GM12875 (cell line): Measurements from ENCODE around the gene ANKRD24.
"Not testable (repeated sequence)": the region's sequence is repeated elsewhere in the genome, so short reads cannot be mapped to it uniquely, and the experiment has no call there.

Source experiments
- H3K4me3 ChIP-seq: one replicate; pipeline ENCODE4 v1.5.1; 2011; ENCODE audit warnings: low read depth, low read length, control low read depth
- TF ChIP-seq, protein P1 (sequence below): IDR thresholded peaks from 2 replicates; pipeline ENCODE4 v1.5.1; 2011; ENCODE audit warnings: low read depth, mild to moderate bottlenecking, control low read depth, inconsistent platforms, low read length, moderate library complexity, borderline replicate concordance; ENCODE audit not compliant: insufficient read depth

Gene ANKRD24

DNA sequence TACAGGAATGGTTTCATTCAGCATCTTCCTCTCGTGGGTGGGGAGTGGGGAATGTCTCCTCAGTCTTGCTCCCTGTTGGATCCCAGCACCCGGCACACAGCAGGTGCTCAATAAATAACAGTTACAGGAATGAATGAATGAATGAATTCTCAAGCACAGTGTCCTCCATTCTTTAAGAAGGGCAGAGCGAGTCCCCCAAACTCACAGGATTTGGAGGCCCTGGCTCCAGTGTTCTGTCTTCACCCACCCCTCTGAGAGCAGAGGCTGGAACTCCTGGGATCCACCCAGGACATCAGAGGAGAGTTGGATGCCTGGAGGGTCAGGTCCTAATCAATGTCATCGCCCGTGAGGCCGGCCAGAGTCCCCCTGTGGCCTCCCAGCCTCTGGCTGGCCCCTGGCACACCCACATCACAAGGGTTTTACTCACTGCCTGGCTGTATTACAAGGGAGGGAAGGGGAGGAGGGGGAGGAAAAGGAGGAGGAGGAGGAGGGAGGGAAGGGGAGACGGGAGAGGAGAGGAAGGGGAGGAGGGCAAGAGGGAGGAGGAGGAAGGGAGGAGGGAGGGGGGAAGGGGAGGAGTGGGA, 37.7 kb upstream of the ANKRD24 start:
- TF ChIP-seq, protein P1, sequence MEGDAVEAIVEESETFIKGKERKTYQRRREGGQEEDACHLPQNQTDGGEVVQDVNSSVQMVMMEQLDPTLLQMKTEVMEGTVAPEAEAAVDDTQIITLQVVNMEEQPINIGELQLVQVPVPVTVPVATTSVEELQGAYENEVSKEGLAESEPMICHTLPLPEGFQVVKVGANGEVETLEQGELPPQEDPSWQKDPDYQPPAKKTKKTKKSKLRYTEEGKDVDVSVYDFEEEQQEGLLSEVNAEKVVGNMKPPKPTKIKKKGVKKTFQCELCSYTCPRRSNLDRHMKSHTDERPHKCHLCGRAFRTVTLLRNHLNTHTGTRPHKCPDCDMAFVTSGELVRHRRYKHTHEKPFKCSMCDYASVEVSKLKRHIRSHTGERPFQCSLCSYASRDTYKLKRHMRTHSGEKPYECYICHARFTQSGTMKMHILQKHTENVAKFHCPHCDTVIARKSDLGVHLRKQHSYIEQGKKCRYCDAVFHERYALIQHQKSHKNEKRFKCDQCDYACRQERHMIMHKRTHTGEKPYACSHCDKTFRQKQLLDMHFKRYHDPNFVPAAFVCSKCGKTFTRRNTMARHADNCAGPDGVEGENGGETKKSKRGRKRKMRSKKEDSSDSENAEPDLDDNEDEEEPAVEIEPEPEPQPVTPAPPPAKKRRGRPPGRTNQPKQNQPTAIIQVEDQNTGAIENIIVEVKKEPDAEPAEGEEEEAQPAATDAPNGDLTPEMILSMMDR: no peak
- no peak overlapping the region for H3K4me3 ChIP-seq

DNA sequence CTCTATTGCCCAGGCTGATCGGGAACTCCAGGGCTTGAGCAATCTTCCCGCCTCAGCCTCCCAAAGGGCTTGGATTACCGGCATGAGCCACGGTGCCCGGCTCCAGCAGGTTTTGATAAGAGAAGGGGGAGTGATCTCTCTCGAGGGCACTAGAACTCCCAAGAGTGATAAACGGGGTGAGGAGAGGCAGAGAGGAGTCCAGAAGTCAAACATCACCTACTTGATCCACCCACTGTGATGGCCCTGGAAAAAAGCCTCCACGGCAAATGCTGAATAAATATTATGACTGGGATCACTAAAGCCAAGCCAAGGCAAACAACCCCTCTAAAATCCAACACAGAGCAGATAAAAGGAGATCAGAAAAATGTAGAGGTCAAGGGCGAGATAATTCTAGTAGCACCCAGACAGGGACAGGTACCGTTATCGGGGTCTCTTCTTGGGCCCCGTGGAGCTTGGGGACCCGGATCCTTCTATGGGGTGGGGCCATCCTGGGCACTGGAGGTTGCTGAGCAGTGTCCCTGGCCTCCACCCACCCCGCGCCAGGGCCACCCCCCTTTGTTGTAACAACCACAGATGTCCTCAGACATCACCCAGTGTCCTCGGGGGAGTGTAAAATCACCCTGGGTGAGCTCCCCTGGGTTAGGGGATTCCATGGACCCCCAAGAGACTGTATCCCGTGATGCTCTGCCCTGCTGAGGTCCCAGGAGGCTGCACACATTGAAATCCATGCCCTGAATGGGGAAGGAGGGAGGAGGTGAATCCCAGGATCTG, 32.8 kb upstream of the ANKRD24 start:
- TF ChIP-seq, protein P1: no peak
- no peak overlapping the region for H3K4me3 ChIP-seq

DNA sequence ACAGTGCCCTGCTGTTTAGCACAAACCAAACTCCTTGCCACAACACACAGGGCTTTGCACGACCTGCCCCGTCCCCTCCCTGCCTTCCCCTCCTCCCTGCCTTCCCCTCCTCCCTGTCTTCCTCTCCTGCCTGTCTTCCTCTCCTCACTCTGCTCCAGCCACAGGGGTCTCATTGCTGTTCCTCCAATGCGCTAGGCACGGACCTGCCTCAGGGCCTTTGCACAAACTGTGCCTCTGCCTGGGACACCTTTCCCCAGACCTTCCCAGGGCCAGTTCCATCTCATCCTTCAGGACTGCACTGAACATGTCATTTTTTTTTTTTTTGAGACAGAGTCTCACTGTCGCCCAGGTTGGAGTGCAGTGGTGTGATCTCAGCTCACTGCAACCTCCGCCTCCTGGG, 30.9 kb upstream of the ANKRD24 start:
- TF ChIP-seq, protein P1: no peak
- no peak overlapping the region for H3K4me3 ChIP-seq

DNA sequence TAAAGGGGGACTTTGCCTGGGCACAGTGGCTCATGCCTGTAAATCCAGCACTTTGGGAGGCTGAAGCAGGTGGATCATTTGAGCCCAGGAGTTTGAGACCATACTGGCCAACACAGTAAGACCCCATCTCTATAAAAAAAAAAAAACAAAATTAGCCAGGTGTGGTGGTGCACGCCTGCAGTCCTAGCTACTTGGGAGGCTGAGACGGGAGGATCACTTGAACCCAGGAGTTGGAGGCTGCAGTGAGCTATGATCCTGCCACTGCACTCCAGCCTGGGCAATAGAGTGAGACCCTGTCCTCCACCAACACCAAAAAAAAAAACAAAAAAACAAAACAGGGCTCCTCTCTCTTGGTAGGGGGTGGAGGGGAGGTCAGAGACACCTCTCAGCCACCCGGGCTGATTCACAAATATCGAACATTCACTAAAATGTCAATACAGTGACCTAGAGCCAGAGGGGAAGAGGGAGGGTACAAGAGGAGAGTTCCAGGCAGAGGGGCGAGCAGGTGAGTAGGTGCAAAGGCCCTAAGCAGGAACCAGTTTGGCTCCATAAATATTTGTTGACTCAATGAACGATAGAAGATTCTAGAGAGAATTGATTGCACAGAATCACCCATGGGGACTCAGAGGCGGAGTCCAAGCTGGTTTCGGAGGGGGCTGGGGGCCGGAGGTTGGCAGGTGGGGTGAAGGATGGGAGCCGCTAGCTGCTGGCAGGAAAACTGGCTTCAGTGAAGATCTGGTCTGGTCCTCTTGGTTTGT, 30.1 kb upstream of the ANKRD24 start:
- TF ChIP-seq, protein P1: no peak
- H3K4me3 ChIP-seq: no peak overlapping the region

DNA sequence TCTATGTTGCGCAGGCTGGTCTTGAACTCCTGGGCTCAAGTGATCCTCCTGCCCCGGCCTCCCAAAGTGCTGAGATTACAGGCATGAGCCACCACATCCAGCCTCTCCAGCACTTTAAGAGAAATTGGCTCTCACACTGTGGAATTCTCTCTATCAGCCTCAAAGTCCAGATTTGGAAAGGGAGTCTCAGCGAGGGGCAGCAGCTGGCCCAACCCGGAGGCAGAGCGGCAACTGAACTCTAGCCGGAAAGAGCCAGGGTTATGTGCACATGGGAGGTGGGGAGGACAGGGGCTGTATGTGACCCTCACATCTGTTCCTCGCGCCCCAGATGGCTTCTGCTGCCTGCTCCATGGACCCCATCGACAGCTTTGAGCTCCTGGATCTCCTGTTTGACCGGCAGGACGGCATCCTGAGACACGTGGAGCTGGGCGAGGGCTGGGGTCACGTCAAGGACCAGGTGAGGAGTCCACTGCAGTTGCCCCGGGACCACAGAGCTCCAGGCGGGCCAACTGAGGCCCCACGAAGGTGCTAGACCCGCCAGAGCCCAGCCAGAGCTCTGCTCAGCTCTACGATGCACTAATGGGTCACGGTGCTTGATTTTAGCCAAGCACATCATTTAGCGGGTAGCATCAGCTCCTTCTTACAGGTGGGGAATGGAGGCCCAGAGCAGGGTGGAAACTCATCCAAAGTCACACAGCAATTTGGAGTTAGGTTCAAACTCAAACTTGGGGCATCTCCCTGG, 27.7 kb upstream of the ANKRD24 start:
- TF ChIP-seq, protein P1: no peak
- no peak overlapping the region for H3K4me3 ChIP-seq

DNA sequence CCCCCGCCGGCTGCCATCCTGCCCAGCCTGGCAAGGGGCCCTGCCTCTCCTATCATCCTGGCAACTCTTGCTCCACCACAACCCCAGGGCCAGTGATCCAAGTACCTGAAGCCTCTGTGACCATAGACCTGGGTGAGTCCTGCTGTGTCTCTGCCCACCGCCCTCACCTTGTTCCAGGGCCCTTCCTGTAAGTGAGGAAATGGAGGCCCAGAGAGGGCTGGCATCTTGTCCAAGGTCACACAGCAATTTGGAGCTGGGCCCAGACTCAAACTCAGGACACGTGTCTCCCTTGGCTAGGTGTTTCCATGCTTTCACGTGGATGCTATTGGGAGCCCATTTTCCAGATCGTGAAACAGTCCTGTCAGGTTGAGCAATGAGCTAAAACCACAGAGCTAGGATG, 25.3 kb upstream of the ANKRD24 start:
- TF ChIP-seq, protein P1: no peak
- no peak overlapping the region for H3K4me3 ChIP-seq

DNA sequence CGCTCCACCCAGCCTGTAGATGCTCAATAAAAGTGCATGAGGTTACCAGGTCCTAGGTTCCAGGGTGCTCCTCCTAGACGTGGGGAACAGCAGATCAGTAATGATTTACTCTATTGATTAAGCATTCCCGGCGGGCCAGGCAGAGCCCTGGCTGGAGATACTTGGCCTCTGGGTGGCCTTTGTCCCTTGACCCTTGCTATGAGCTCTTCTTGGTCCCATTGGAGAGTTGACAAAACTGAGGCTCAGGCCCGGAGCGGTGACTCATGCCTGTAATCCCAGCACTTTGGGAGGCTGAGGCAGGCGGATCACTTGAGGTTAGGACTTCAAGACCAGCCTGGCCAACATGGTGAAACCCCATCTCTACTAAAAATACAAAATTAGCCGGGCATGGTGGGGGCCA, 24.5 kb upstream of the ANKRD24 start:
- not testable (repeated sequence) for H3K4me3 ChIP-seq
